Measurements from ENCODE around the gene APP.

Gene APP

DNA sequence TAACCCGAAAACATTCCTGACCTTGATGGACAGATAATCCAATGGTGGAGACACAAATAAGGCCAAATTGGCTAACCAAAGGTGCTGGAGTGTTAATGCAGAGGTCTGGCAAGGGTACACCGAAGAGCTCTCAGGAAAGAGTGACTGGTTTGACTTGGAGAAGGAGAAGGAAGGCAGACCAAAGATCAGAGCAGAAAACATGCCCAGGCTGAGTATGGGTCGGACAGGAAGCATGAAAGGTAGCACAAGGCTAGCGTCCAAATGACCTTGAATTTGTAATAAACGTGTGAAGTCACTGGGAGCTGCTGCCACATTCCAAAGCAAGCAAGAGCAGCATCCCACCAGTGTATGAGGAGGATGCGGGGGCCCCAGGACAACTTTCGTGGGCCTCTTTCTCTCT, 45.7 kb downstream of the APP start:
- Histone ChIP-seq H2AFZ (ENCODE audit: low read depth) (no peak overlapping the region), H3K4me1 (ENCODE audit: low read depth, poor library complexity, severe bottlenecking) (peaks cover 31% of the 10 kb centered on the region), H3K9ac (no peak overlapping the region), H3K27ac (no peak overlapping the region), H3K4me3 (IDR thresholded peaks at IDR 0.05; ENCODE audit: insufficient read depth, low read depth, low read length) (no peak overlapping the region), H3K79me2 (ENCODE audit: insufficient read depth, low read depth) (peaks cover 41% of the 10 kb centered on the region; the same call in 1 of the 2 replicates), H3K4me2 (no peak overlapping the region), H3K36me3 (ENCODE audit: insufficient read depth) (no peaks in the 10 kb centered on the region), H3K27me3 (ENCODE audit: insufficient read depth, low read depth) (no peaks in the 10 kb centered on the region), H4K20me1 (ENCODE audit: insufficient read depth) (peaks cover 4% of the 10 kb centered on the region; the same call in 1 of the 2 replicates)
- no peak for TF ChIP-seq CTCF (conservative IDR thresholded peaks at IDR 0.05; ENCODE audit: low read depth, low read length)

GRCh38 chr21:26124421-26124833, 46.1 kb downstream of the APP start:
- Histone ChIP-seq H3K27me3 (ENCODE audit: insufficient read depth, low read depth) (no peaks in the 10 kb centered on the region), H3K4me3 (IDR thresholded peaks at IDR 0.05; ENCODE audit: insufficient read depth, low read depth, low read length) (no peak overlapping the region), H3K36me3 (ENCODE audit: insufficient read depth) (no peaks in the 10 kb centered on the region), H3K27ac (no peak overlapping the region), H3K79me2 (ENCODE audit: insufficient read depth, low read depth) (peaks cover 38% of the 10 kb centered on the region; the same call in 1 of the 2 replicates), H3K4me1 (ENCODE audit: low read depth, poor library complexity, severe bottlenecking) (peaks cover 35% of the 10 kb centered on the region), H2AFZ (ENCODE audit: low read depth) (no peak overlapping the region), H3K9ac (no peak overlapping the region), H4K20me1 (ENCODE audit: insufficient read depth) (peaks cover 4% of the 10 kb centered on the region; the same call in 1 of the 2 replicates), H3K4me2 (no peak overlapping the region)
- no peak for TF ChIP-seq CTCF (conservative IDR thresholded peaks at IDR 0.05; ENCODE audit: low read depth, low read length)

GRCh38 chr21:26123012-26123411, 47.6 kb downstream of the APP start:
- Histone ChIP-seq H3K9ac (no peak overlapping the region), H3K36me3 (ENCODE audit: insufficient read depth) (no peaks in the 10 kb centered on the region), H2AFZ (ENCODE audit: low read depth) (no peak overlapping the region), H4K20me1 (ENCODE audit: insufficient read depth) (peaks cover 4% of the 10 kb centered on the region; the same call in 1 of the 2 replicates), H3K4me3 (IDR thresholded peaks at IDR 0.05; ENCODE audit: insufficient read depth, low read depth, low read length) (no peak overlapping the region), H3K79me2 (ENCODE audit: insufficient read depth, low read depth) (peaks cover 24% of the 10 kb centered on the region; the same call in 1 of the 2 replicates), H3K4me1 (ENCODE audit: low read depth, poor library complexity, severe bottlenecking) (peaks cover 40% of the 10 kb centered on the region), H3K27me3 (ENCODE audit: insufficient read depth, low read depth) (no peaks in the 10 kb centered on the region), H3K27ac (no peak overlapping the region), H3K4me2 (no peak overlapping the region)
- no peak for TF ChIP-seq CTCF (conservative IDR thresholded peaks at IDR 0.05; ENCODE audit: low read depth, low read length)

GRCh38 chr21:26120828-26121227, 49.7 kb downstream of the APP start:
- Histone ChIP-seq H3K9ac (no peak overlapping the region), H3K27ac (no peak overlapping the region), H3K36me3 (ENCODE audit: insufficient read depth) (no peaks in the 10 kb centered on the region), H2AFZ (ENCODE audit: low read depth) (no peak overlapping the region), H3K4me3 (IDR thresholded peaks at IDR 0.05; ENCODE audit: insufficient read depth, low read depth, low read length) (no peak overlapping the region), H4K20me1 (ENCODE audit: insufficient read depth) (peaks cover 4% of the 10 kb centered on the region; the same call in 1 of the 2 replicates), H3K27me3 (ENCODE audit: insufficient read depth, low read depth) (no peaks in the 10 kb centered on the region), H3K79me2 (ENCODE audit: insufficient read depth, low read depth) (peaks cover 22% of the 10 kb centered on the region; the same call in 1 of the 2 replicates), H3K4me2 (no peak overlapping the region; the same call in 1 of the 2 replicates), H3K4me1 (ENCODE audit: low read depth, poor library complexity, severe bottlenecking) (peaks cover 46% of the 10 kb centered on the region)
- no peak for TF ChIP-seq CTCF (conservative IDR thresholded peaks at IDR 0.05; ENCODE audit: low read depth, low read length)
